Neural cell (in vitro differentiated cells): ENCODE results near the gene SLC25A15. TPM values are rescaled to one million over a fixed set of nuclear protein-coding genes. Genes with fewer than 3 reads are reported as not detected.

ENCODE experiments used
- H2AFZ ChIP-seq: fragments of 200-600, 300-800 bp; sonication (generic), shearing (Covaris generic); 2 replicates; pipeline ENCODE4 v1.6.0; 2014; ENCODE audit warnings: low read depth, mild to moderate bottlenecking, antibody characterized with exemption, low read length, moderate library complexity
- H3F3A ChIP-seq: fragments of 200-600 bp; shearing (Covaris generic); 2 replicates; pipeline ENCODE4 v1.6.1; 2016; ENCODE audit warnings: mild to moderate bottlenecking, moderate library complexity, mixed read lengths, antibody characterized with exemption, low read length; ENCODE audit not compliant: insufficient read depth, poor library complexity, severe bottlenecking
- H3K27ac ChIP-seq: fragments of 200-600, 300-800 bp; sonication (generic), shearing (Covaris generic); 2 replicates; pipeline ENCODE4 v1.5.1; 2014; ENCODE audit warnings: mild to moderate bottlenecking, low read length, moderate library complexity
- H3K27me3 ChIP-seq: fragments of 300-800, 200-600 bp; sonication (generic), shearing (Covaris generic); 2 replicates; pipeline ENCODE4 v1.6.0; 2014; ENCODE audit warnings: mild to moderate bottlenecking, low read depth, low read length, moderate library complexity; ENCODE audit not compliant: insufficient read depth
- H3K36me3 ChIP-seq: fragments of 300-800, 200-600 bp; sonication (generic), shearing (Covaris generic); 2 replicates; pipeline ENCODE4 v1.5.1; 2014; ENCODE audit warnings: mild to moderate bottlenecking, antibody characterized with exemption, low read length, moderate library complexity; ENCODE audit not compliant: insufficient read depth
- H3K4me2 ChIP-seq: fragments of 300-800, 200-600 bp; sonication (generic), shearing (Covaris generic); 2 replicates; pipeline ENCODE4 v1.6.0; 2014; ENCODE audit warnings: mild to moderate bottlenecking, low read length
- H3K4me3 ChIP-seq: fragments of 300-800, 200-600 bp; sonication (generic), shearing (Covaris generic); 2 replicates; pipeline ENCODE4 v1.5.1; 2014; ENCODE audit warnings: mild to moderate bottlenecking, low read length, moderate library complexity
- H3K79me2 ChIP-seq: fragments of 200-600 bp; shearing (Covaris generic); replicated peaks from 2 replicates; pipeline ENCODE4 v1.6.0; 2014; ENCODE audit warnings: mild to moderate bottlenecking, low read length, moderate library complexity; ENCODE audit not compliant: insufficient read depth
- H3K9ac ChIP-seq: fragments of 300-800, 200-600 bp; sonication (generic), shearing (Covaris generic); 2 replicates; pipeline ENCODE4 v1.6.1; 2016; ENCODE audit warnings: mild to moderate bottlenecking, low read length, mixed read lengths
- H3K9me2 ChIP-seq: fragments of 200-600 bp; shearing (Covaris generic); 2 replicates; pipeline ENCODE4 v1.6.1; 2016; ENCODE audit warnings: mild to moderate bottlenecking, low read length, mixed read lengths; ENCODE audit not compliant: insufficient read depth
- H3K9me3 ChIP-seq: fragments of 200-600, 300-800 bp; sonication (generic), shearing (Covaris generic); 2 replicates; pipeline ENCODE4 v1.6.1; 2016; ENCODE audit warnings: mild to moderate bottlenecking, mixed run types, low read length, moderate library complexity, mixed read lengths
- H4K20me1 ChIP-seq: fragments of 200-600 bp; shearing (Covaris generic); 2 replicates; pipeline ENCODE4 v1.6.1; 2016; ENCODE audit warnings: mild to moderate bottlenecking, mixed run types; ENCODE audit not compliant: insufficient read depth
- EP300 ChIP-seq: fragments of 450-650 bp; conservative IDR thresholded peaks from 2 replicates; pipeline ENCODE4 v1.6.1; 2014; ENCODE audit warnings: antibody characterized with exemption, mild to moderate bottlenecking, moderate library complexity; ENCODE audit not compliant: poor library complexity, severe bottlenecking
- EZH2 ChIP-seq: fragments of 200-600, 300-800 bp; shearing (Covaris generic), sonication (generic); IDR thresholded peaks from 2 replicates; pipeline ENCODE4 v1.6.1; 2014; ENCODE audit warnings: antibody characterized with exemption, low read length, borderline replicate concordance, mild to moderate bottlenecking; ENCODE audit not compliant: insufficient read depth, poor library complexity, severe bottlenecking
- MXI1 ChIP-seq: fragments of 450-650 bp; conservative IDR thresholded peaks from 2 replicates; pipeline ENCODE4 v1.6.1; 2014; ENCODE audit warnings: antibody characterized with exemption, mild to moderate bottlenecking; ENCODE audit not compliant: poor library complexity, severe bottlenecking
- POLR2AphosphoS5 ChIP-seq: IDR thresholded peaks from 2 replicates; pipeline ENCODE4 v1.6.1; 2012
- RAD21 ChIP-seq: fragments of 450-650 bp; conservative IDR thresholded peaks from 2 replicates; pipeline ENCODE4 v1.6.1; 2014; ENCODE audit warnings: antibody characterized with exemption, mild to moderate bottlenecking, moderate library complexity
- SMC3 ChIP-seq: fragments of 450-650 bp; conservative IDR thresholded peaks from 2 replicates; pipeline ENCODE4 v1.6.1; 2014; ENCODE audit warnings: antibody characterized with exemption, mild to moderate bottlenecking, moderate library complexity; ENCODE audit not compliant: poor library complexity
- TAF1 ChIP-seq: IDR thresholded peaks from 2 replicates; pipeline ENCODE4 v1.6.1; 2012; ENCODE audit warnings: low read depth
- polyA plus RNA-seq: library from polyadenylated mRNA; depleted of rRNA; stranded (reverse); fragments of >200 nt; gene quantifications from 2 replicates; pipeline ENCODE4 v1.2.3, GENCODE V29; 2014
- TF ChIP-seq, protein P1 (sequence below): fragments of 450-650 bp; IDR thresholded peaks from 2 replicates; pipeline ENCODE4 v1.5.1; 2014; ENCODE audit warnings: antibody characterized with exemption, mild to moderate bottlenecking, moderate library complexity; ENCODE audit not compliant: poor library complexity, severe bottlenecking
- TF ChIP-seq, protein P2 (sequence below): IDR thresholded peaks from 2 replicates; pipeline ENCODE4 v1.6.1; 2012; ENCODE audit warnings: borderline replicate concordance

SLC25A15 gene
- polyA plus RNA-seq, 1 donor from 2014 or later, result 23.6 TPM

DNA sequence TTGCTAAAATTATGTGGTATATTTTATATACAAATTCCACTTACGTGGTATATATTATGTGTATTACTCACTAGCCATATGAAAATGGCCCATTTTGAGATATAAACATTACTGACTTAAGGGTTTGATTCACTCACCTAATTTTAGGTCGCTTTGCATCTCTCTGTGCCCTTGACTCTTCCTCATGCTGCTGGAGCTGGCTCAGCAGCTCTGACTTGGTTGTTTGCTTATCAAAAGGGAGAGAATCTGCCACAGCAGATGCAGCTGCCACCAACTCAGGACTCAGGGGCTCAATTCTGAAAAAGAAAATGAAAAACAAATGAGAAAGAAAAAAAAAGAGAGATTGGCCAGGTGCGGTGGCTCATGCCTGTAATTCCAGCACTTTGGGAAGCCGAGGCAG lies 30.6 kb upstream of the SLC25A15 start:
- no peak for TF ChIP-seq TAF1
- TF ChIP-seq EP300, result no peak
- Histone ChIP-seq H2AFZ (no peak overlapping the region), H3K79me2 (no peaks in the 10 kb centered on the region), H3K27ac (no peak overlapping the region), H3K9me3 (no peaks in the 10 kb centered on the region), H3K27me3 (no peaks in the 10 kb centered on the region), H3K9ac (no peak overlapping the region), H3F3A (no peaks in the 10 kb centered on the region), H3K36me3 (no peaks in the 10 kb centered on the region), H4K20me1 (no peaks in the 10 kb centered on the region), H3K9me2 (no peaks in the 10 kb centered on the region), H3K4me3 (no peak overlapping the region), H3K4me2 (no peak overlapping the region)

DNA sequence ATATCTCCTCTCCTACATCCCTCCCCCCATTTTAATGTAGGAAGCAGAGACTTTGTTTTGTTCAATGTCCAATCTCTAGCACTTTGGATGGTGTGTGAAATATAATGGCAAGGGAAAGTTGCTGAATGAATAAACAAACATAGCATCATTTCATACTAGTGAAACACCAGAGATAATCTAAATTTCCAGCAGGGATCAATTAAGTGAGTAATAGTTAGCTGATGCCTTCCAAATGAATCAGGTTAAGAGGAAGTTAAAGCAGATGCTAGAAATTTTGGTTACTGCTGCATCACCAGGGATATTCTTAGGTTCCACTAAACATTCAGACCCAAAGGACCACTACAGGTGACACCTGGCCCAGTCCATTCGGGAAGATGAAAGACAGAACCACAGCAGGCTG lies 26.6 kb upstream of the SLC25A15 start:
- no peak for TF ChIP-seq POLR2AphosphoS5
- TF ChIP-seq, protein P1, sequence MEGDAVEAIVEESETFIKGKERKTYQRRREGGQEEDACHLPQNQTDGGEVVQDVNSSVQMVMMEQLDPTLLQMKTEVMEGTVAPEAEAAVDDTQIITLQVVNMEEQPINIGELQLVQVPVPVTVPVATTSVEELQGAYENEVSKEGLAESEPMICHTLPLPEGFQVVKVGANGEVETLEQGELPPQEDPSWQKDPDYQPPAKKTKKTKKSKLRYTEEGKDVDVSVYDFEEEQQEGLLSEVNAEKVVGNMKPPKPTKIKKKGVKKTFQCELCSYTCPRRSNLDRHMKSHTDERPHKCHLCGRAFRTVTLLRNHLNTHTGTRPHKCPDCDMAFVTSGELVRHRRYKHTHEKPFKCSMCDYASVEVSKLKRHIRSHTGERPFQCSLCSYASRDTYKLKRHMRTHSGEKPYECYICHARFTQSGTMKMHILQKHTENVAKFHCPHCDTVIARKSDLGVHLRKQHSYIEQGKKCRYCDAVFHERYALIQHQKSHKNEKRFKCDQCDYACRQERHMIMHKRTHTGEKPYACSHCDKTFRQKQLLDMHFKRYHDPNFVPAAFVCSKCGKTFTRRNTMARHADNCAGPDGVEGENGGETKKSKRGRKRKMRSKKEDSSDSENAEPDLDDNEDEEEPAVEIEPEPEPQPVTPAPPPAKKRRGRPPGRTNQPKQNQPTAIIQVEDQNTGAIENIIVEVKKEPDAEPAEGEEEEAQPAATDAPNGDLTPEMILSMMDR, result no peak
- TF ChIP-seq EZH2, result no peak
- TF ChIP-seq, protein P2, sequence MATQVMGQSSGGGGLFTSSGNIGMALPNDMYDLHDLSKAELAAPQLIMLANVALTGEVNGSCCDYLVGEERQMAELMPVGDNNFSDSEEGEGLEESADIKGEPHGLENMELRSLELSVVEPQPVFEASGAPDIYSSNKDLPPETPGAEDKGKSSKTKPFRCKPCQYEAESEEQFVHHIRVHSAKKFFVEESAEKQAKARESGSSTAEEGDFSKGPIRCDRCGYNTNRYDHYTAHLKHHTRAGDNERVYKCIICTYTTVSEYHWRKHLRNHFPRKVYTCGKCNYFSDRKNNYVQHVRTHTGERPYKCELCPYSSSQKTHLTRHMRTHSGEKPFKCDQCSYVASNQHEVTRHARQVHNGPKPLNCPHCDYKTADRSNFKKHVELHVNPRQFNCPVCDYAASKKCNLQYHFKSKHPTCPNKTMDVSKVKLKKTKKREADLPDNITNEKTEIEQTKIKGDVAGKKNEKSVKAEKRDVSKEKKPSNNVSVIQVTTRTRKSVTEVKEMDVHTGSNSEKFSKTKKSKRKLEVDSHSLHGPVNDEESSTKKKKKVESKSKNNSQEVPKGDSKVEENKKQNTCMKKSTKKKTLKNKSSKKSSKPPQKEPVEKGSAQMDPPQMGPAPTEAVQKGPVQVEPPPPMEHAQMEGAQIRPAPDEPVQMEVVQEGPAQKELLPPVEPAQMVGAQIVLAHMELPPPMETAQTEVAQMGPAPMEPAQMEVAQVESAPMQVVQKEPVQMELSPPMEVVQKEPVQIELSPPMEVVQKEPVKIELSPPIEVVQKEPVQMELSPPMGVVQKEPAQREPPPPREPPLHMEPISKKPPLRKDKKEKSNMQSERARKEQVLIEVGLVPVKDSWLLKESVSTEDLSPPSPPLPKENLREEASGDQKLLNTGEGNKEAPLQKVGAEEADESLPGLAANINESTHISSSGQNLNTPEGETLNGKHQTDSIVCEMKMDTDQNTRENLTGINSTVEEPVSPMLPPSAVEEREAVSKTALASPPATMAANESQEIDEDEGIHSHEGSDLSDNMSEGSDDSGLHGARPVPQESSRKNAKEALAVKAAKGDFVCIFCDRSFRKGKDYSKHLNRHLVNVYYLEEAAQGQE, result no peak
- TF ChIP-seq RAD21, result no peak
- no peak for TF ChIP-seq TAF1
- TF ChIP-seq SMC3, result no peak
- TF ChIP-seq EP300, result no peak
- no peak for TF ChIP-seq MXI1
- H3K9me3 ChIP-seq, result no peaks in the 10 kb centered on the region
- H3K27me3 ChIP-seq, result no peaks in the 10 kb centered on the region
- peaks cover 2% of the 10 kb centered on the region for H3K79me2 ChIP-seq
- H3K4me3 ChIP-seq, result no peak overlapping the region
- no peaks in the 10 kb centered on the region for H3F3A ChIP-seq
- H3K27ac ChIP-seq, result no peak overlapping the region
- H2AFZ ChIP-seq, result no peak overlapping the region
- H3K36me3 ChIP-seq, result no peaks in the 10 kb centered on the region
- H4K20me1 ChIP-seq, result no peaks in the 10 kb centered on the region
- H3K4me2 ChIP-seq, result no peak overlapping the region
- H3K9me2 ChIP-seq, result no peaks in the 10 kb centered on the region
- H3K9ac ChIP-seq, result no peak overlapping the region
